Lower leg skin (tissue), 4 donors: ENCODE results near the gene TTYH3. TPM values are rescaled to one million over a fixed set of nuclear protein-coding genes. Genes with fewer than 3 reads are reported as not detected.
"Not testable (repeated sequence)": the region's sequence is repeated elsewhere in the genome, so short reads cannot be mapped to it uniquely, and the experiment has no call there.

ENCODE experiments used
- DNase-seq, 2 donors: peaks; one replicate each; pipeline ENCODE4 v3.0.0-alpha.2; 2019; ENCODE audit warnings: low spot score in 2 of 2
- H3K4me3 ChIP-seq: fragments of 200-600 bp; sonication (generic); 2 replicates; pipeline ENCODE4 v1.5.1; 2017; ENCODE audit warnings: mild to moderate bottlenecking, low read depth; ENCODE audit not compliant: poor library complexity, severe bottlenecking
- POLR2A ChIP-seq, 2 donors: fragments of 450-650 bp; IDR thresholded peaks; one replicate each; pipeline ENCODE4 v1.6.1; 2016 to 2017; ENCODE audit warnings: antibody characterized with exemption in 2 of 2, mild to moderate bottlenecking in 1 of 2, moderate library complexity in 1 of 2
- WGBS, 2 donors: methylation state at CpG; one replicate each; pipeline ENCODE4 v1.1.5; 2018; 5-methylcytosine and 5-hydroxymethylcytosine counted together
- intact Hi-C: fragments of 100-400 bp; cut with DNase I; formaldehyde crosslinking; loops from one replicate; pipeline ENCODE4 v1.15.0; 2023; ENCODE audit warnings: low total_unique reads
- total RNA-seq, 4 donors: library from RNA; depleted of rRNA; stranded (reverse); fragments of >200 nt; gene quantifications; one replicate each; pipeline ENCODE4 v1.1.0, GENCODE V29; 2016
- TF ChIP-seq, protein P1 (sequence below), 3 donors: fragments of 450-650 bp; IDR thresholded peaks; one replicate each; pipeline ENCODE4 v1.5.1; 2016; ENCODE audit warnings: antibody characterized with exemption in 3 of 3, mild to moderate bottlenecking in 3 of 3, moderate library complexity in 2 of 3

The TTYH3 gene
- total RNA-seq, 4 donors from 2014 or later = 7.9 to 18.0 (median 13.9) TPM

- WGBS, 2 donors = 61 to 64% methylated on average over 17 to 18 of the region's 18 CpGs
- intact Hi-C loops = no loop called here
- TF ChIP-seq POLR2A (IDR thresholded peaks at IDR 0.05) = no peak
- TF ChIP-seq, protein P1, sequence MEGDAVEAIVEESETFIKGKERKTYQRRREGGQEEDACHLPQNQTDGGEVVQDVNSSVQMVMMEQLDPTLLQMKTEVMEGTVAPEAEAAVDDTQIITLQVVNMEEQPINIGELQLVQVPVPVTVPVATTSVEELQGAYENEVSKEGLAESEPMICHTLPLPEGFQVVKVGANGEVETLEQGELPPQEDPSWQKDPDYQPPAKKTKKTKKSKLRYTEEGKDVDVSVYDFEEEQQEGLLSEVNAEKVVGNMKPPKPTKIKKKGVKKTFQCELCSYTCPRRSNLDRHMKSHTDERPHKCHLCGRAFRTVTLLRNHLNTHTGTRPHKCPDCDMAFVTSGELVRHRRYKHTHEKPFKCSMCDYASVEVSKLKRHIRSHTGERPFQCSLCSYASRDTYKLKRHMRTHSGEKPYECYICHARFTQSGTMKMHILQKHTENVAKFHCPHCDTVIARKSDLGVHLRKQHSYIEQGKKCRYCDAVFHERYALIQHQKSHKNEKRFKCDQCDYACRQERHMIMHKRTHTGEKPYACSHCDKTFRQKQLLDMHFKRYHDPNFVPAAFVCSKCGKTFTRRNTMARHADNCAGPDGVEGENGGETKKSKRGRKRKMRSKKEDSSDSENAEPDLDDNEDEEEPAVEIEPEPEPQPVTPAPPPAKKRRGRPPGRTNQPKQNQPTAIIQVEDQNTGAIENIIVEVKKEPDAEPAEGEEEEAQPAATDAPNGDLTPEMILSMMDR (IDR thresholded peaks at IDR 0.05) = no peak
- no peak for DNase-seq
- no peak overlapping the region for H3K4me3 ChIP-seq
Measured at GRCh38 chr7:2666588-2667250, 34.9 kb downstream of the TTYH3 start.

DNA sequence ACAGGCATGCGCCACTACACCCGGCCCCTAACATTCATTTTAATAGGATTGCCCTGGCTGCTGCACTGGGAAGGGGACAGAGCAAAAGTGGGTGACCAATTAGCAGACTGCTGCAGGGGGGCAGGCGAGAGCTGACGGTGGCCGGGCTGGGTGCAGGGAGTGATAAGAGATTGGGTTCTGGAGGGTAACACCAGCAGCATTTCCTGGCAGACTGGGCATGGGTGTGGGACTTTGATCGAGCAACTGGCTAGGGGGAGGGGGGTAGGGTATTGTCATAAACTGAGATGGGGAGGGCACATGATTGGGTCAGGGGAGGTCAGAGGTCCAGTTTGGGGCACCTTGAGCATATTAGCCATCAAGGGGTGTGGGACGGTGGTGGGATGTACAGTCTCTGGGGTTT lies 36.1 kb downstream of the TTYH3 start:
- intact Hi-C loops = no loop called here
- no peak for DNase-seq
- 69% methylated on average over 7 of the region's 7 CpGs for WGBS, 2 donors
- TF ChIP-seq, protein P1 (IDR thresholded peaks at IDR 0.05) = no peak
- no peak for TF ChIP-seq POLR2A (IDR thresholded peaks at IDR 0.05)
- H3K4me3 ChIP-seq = no peak overlapping the region

DNA sequence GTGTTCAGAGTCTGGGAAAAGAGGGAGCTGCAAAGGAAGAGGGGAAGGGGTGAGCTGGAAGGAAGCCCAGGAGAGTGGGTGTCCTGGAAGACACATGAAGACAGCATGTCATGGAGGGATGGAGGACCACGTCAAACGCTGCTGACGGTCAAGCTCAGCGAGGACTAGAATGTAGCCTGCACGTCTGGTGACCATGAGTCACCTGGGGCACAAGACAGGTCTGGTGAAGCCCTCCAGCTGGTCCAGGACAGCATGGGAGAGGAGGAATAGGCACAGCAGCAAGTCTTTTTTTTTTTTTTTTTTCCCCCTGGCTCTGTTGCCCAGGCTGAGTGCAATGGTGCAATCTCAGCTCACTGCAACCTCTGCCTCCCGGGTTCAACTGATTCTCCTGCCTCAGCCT lies 36.6 kb downstream of the TTYH3 start:
- intact Hi-C loops = no loop called here
- DNase-seq = no peak
- WGBS, 2 donors = 64 to 79% methylated on average over 6 of the region's 6 CpGs
- TF ChIP-seq, protein P1 (IDR thresholded peaks at IDR 0.05) = no peak
- no peak for TF ChIP-seq POLR2A (IDR thresholded peaks at IDR 0.05)
- H3K4me3 ChIP-seq = no peak overlapping the region

- WGBS, 2 donors = 71 to 77% methylated on average over 13 of the region's 13 CpGs
- H3K4me3 ChIP-seq = no peak overlapping the region
- no peak for DNase-seq
- intact Hi-C loops = no loop called here
- no peak for TF ChIP-seq POLR2A (IDR thresholded peaks at IDR 0.05)
- TF ChIP-seq, protein P1 (IDR thresholded peaks at IDR 0.05) = no peak
Measured at GRCh38 chr7:2670171-2670570, 38.4 kb downstream of the TTYH3 start.

GRCh38 chr7:2670720-2671391 lies 39.1 kb downstream of the TTYH3 start:
- TF ChIP-seq POLR2A (IDR thresholded peaks at IDR 0.05) = no peak
- TF ChIP-seq, protein P1 (IDR thresholded peaks at IDR 0.05) = peak in 1 of 3 donors; percentile 63
- peak in 1 of 2 donors; percentile 93 for DNase-seq
- intact Hi-C loops = no loop called here
- H3K4me3 ChIP-seq = no peak overlapping the region
- WGBS, 2 donors = 13 to 19% methylated on average over 21 to 22 of the region's 25 CpGs

GRCh38 chr7:2673214-2673613 lies 41.4 kb downstream of the TTYH3 start:
- WGBS, 2 donors = 63% methylated on average over 6 of the region's 6 CpGs

More at GRCh38 chr7:2673214-2673613, 41.4 kb downstream of the TTYH3 start:
- DNase-seq, H3K4me3 ChIP-seq, intact Hi-C loops: not testable (repeated sequence)
